DND-41 (cell line): ENCODE data around the gene OPRL1.

Source experiments
- EZH2 ChIP-seq: IDR thresholded peaks from 3 replicates; pipeline ENCODE4 v1.6.1; 2012; ENCODE audit warnings: borderline replicate concordance, low read depth, mild to moderate bottlenecking, moderate library complexity, low read length, inconsistent platforms; ENCODE audit not compliant: severe bottlenecking
- TF ChIP-seq, protein P1 (sequence below): IDR thresholded peaks from 2 replicates; pipeline ENCODE4 v1.5.1; 2012; ENCODE audit warnings: borderline replicate concordance, low read length, moderate library complexity, mild to moderate bottlenecking; ENCODE audit not compliant: poor library complexity, severe bottlenecking; ENCODE audit errors: extremely low read depth

- TF ChIP-seq, protein P1, sequence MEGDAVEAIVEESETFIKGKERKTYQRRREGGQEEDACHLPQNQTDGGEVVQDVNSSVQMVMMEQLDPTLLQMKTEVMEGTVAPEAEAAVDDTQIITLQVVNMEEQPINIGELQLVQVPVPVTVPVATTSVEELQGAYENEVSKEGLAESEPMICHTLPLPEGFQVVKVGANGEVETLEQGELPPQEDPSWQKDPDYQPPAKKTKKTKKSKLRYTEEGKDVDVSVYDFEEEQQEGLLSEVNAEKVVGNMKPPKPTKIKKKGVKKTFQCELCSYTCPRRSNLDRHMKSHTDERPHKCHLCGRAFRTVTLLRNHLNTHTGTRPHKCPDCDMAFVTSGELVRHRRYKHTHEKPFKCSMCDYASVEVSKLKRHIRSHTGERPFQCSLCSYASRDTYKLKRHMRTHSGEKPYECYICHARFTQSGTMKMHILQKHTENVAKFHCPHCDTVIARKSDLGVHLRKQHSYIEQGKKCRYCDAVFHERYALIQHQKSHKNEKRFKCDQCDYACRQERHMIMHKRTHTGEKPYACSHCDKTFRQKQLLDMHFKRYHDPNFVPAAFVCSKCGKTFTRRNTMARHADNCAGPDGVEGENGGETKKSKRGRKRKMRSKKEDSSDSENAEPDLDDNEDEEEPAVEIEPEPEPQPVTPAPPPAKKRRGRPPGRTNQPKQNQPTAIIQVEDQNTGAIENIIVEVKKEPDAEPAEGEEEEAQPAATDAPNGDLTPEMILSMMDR = no peak
- no peak for TF ChIP-seq EZH2
Observed at GRCh38 chr20:64095455-64095854, 15.6 kb downstream of the OPRL1 start.
